GM19372 (cell line): ENCODE results near the gene RHOF.
"Not testable (repeated sequence)": the region's sequence is repeated elsewhere in the genome, so short reads cannot be mapped to it uniquely, and the experiment has no call there.

Experiments used
- ATAC-seq: cut with Tn5 transposase; IDR thresholded peaks from one replicate; pipeline ENCODE4 v1.9.1; 2021; ENCODE audit warnings: mild to moderate bottlenecking, low read depth, moderate library complexity; ENCODE audit not compliant: unreplicated experiment

RHOF gene

GRCh38 chr12:121793838-121794533 lies 498 bp upstream of the RHOF start:
- ATAC-seq, result peak; percentile 53

GRCh38 chr12:121792607-121793439 lies 665 bp downstream of the RHOF start:
- ATAC-seq, result no peak

- ATAC-seq, result no peak
Observed at GRCh38 chr12:121791671-121792551, 1.6 kb downstream of the RHOF start.

GRCh38 chr12:121790785-121791184 lies 2.7 kb downstream of the RHOF start:
- ATAC-seq, result not testable (repeated sequence)

GRCh38 chr12:121789800-121790728 lies 3.4 kb downstream of the RHOF start:
- ATAC-seq, result peak; percentile 32

- ATAC-seq, result peak; percentile 3
Observed at GRCh38 chr12:121789233-121789781, 4.2 kb downstream of the RHOF start.

- ATAC-seq, result no peak
Observed at GRCh38 chr12:121788176-121788818, 5.2 kb downstream of the RHOF start.

- no peak for ATAC-seq
Observed at GRCh38 chr12:121787063-121788025, 6.1 kb downstream of the RHOF start.

GRCh38 chr12:121786440-121786825 lies 7.1 kb downstream of the RHOF start:
- ATAC-seq, result no peak

GRCh38 chr12:121784460-121784859 lies 9.0 kb downstream of the RHOF start:
- ATAC-seq, result no peak

- no peak for ATAC-seq
Observed at GRCh38 chr12:121783766-121784165, 9.7 kb downstream of the RHOF start.

- no peak for ATAC-seq
Observed at GRCh38 chr12:121781998-121782979, 11.2 kb downstream of the RHOF start.

- ATAC-seq, result no peak
Observed at GRCh38 chr12:121781484-121781997, 11.9 kb downstream of the RHOF start.

GRCh38 chr12:121780429-121780828 lies 13.1 kb downstream of the RHOF start:
- no peak for ATAC-seq

- ATAC-seq, result no peak
Observed at GRCh38 chr12:121779422-121779895, 14.0 kb downstream of the RHOF start.
